ENCODE data around the gene DHCR24. TPM values are rescaled to one million over a fixed set of nuclear protein-coding genes. Genes with fewer than 3 reads are reported as not detected.

DHCR24 gene
- total and polyA plus RNA-seq, 2 of the 13 experiments (the other 11 are each of a cell fraction or from before 2014, with no cell fraction given), result 374 to 448 TPM

DNA sequence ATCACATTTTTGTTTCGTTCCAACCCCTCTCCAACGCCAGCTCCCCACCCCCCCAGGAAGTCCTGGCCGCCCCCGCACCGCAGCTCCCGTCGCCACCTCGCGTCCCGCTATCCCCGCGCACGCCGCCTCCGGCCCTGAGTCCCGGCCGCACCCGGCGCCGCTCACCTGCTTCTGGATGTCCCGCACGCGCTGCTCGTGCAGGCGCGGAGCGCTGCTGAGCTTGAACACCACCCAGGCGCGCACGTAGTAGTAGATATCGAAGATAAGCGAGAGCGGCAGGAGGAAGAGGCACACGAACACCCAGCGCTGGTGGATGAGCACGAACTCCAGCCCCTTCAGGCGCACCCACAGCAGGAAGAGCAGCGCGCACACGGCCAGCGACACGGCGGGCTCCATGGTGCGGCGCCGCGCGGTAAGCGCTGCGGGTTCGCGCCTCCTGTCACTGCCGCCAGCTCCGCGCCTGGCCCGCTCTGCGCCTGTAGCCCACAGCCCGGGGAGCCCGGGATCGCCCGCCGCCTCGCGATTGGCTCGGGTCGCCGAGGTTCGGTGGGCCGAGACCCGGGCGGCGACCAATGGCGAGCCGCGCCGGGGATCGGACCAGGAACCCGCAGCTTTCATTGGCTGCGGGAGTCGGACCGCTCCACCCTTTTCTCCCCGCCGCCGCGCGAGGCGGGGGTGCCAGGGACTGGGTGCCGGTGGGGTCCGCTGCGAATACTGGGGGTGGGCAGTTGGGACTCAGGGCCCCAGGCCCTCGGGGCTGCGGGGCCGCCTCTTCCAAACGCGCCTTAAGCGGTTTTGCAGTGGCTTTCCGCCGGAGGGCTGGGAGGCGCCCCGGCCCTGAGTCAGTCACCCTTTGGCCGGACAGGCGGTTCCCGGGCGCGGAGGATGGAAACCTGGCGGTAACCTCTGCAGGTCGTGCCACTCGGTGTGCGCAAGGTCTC lies at the start of gene DHCR24 (continued):
- TF ChIP-seq NAIF1 (CRISPR knock-in tag; IDR thresholded peaks at IDR 0.05; ENCODE audit: borderline replicate concordance) (no peak), FOXO1 (CRISPR knock-in tag; IDR thresholded peaks at IDR 0.05) (peak; percentile 50; the same call in 1 of the 2 replicates), RFX3 (CRISPR knock-in tag; IDR thresholded peaks at IDR 0.05) (no peak), ZNF484 (CRISPR knock-in tag; IDR thresholded peaks at IDR 0.05; ENCODE audit: borderline replicate concordance, low read depth) (no peak), ZNF792 (CRISPR knock-in tag; IDR thresholded peaks at IDR 0.05) (0 out of 2 replicates have a peak, but pooled peaks have one; percentile 12), ZNF83 (CRISPR knock-in tag; IDR thresholded peaks at IDR 0.05; ENCODE audit: borderline replicate concordance) (no peak), ZNF816 (CRISPR knock-in tag; IDR thresholded peaks at IDR 0.05; ENCODE audit: borderline replicate concordance) (peak; percentile 96), KDM3A (CRISPR knock-in tag; IDR thresholded peaks at IDR 0.05; ENCODE audit: low read depth) (no peak), SP4 (CRISPR knock-in tag; IDR thresholded peaks at IDR 0.05) (no peak), GABPB1 (CRISPR knock-in tag; IDR thresholded peaks at IDR 0.05) (peak; percentile 59), TGIF2 (CRISPR knock-in tag; IDR thresholded peaks at IDR 0.05) (peak; percentile 69; the same call in 1 of the 2 replicates), ZNF296 (CRISPR knock-in tag; conservative IDR thresholded peaks at IDR 0.05) (peak; percentile 81; the same call in 1 of the 2 replicates), ZNF607 (CRISPR knock-in tag; IDR thresholded peaks at IDR 0.05; ENCODE audit: borderline replicate concordance) (no peak; the same call in 1 of the 2 replicates), ZNF550 (CRISPR knock-in tag; IDR thresholded peaks at IDR 0.05; ENCODE audit: borderline replicate concordance) (peak; percentile 39; the same call in 1 of the 2 replicates), FLYWCH1 (CRISPR knock-in tag; IDR thresholded peaks at IDR 0.05) (no peak), ZFAT (CRISPR knock-in tag; conservative IDR thresholded peaks at IDR 0.05) (no peak), MATR3 (CRISPR knock-in tag; IDR thresholded peaks at IDR 0.05) (no peak), CREM (IDR thresholded peaks at IDR 0.05) (no peak), CREM (CRISPR knock-in tag; IDR thresholded peaks at IDR 0.05) (no peak)
- TF ChIP-seq, protein P1, sequence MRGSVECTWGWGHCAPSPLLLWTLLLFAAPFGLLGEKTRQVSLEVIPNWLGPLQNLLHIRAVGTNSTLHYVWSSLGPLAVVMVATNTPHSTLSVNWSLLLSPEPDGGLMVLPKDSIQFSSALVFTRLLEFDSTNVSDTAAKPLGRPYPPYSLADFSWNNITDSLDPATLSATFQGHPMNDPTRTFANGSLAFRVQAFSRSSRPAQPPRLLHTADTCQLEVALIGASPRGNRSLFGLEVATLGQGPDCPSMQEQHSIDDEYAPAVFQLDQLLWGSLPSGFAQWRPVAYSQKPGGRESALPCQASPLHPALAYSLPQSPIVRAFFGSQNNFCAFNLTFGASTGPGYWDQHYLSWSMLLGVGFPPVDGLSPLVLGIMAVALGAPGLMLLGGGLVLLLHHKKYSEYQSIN (CRISPR knock-in tag; IDR thresholded peaks at IDR 0.05; ENCODE audit: borderline replicate concordance), result no peak
- TF ChIP-seq, protein P2, sequence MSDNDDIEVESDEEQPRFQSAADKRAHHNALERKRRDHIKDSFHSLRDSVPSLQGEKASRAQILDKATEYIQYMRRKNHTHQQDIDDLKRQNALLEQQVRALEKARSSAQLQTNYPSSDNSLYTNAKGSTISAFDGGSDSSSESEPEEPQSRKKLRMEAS (IDR thresholded peaks at IDR 0.05), result peak; percentile 77; the same call in 1 of the 2 replicates
- TF ChIP-seq, protein P3, sequence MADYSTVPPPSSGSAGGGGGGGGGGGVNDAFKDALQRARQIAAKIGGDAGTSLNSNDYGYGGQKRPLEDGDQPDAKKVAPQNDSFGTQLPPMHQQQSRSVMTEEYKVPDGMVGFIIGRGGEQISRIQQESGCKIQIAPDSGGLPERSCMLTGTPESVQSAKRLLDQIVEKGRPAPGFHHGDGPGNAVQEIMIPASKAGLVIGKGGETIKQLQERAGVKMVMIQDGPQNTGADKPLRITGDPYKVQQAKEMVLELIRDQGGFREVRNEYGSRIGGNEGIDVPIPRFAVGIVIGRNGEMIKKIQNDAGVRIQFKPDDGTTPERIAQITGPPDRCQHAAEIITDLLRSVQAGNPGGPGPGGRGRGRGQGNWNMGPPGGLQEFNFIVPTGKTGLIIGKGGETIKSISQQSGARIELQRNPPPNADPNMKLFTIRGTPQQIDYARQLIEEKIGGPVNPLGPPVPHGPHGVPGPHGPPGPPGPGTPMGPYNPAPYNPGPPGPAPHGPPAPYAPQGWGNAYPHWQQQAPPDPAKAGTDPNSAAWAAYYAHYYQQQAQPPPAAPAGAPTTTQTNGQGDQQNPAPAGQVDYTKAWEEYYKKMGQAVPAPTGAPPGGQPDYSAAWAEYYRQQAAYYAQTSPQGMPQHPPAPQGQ (CRISPR knock-in tag; IDR thresholded peaks at IDR 0.05; ENCODE audit: borderline replicate concordance), result no peak
- TF ChIP-seq, protein P4, sequence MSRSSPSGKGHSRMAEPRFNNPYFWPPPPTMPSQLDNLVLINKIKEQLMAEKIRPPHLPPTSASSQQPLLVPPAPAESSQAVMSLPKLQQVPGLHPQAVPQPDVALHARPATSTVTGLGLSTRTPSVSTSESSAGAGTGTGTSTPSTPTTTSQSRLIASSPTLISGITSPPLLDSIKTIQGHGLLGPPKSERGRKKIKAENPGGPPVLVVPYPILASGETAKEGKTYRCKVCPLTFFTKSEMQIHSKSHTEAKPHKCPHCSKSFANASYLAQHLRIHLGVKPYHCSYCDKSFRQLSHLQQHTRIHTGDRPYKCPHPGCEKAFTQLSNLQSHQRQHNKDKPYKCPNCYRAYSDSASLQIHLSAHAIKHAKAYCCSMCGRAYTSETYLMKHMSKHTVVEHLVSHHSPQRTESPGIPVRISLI (CRISPR knock-in tag; IDR thresholded peaks at IDR 0.05; ENCODE audit: borderline replicate concordance), result no peak
- TF ChIP-seq, protein P5, sequence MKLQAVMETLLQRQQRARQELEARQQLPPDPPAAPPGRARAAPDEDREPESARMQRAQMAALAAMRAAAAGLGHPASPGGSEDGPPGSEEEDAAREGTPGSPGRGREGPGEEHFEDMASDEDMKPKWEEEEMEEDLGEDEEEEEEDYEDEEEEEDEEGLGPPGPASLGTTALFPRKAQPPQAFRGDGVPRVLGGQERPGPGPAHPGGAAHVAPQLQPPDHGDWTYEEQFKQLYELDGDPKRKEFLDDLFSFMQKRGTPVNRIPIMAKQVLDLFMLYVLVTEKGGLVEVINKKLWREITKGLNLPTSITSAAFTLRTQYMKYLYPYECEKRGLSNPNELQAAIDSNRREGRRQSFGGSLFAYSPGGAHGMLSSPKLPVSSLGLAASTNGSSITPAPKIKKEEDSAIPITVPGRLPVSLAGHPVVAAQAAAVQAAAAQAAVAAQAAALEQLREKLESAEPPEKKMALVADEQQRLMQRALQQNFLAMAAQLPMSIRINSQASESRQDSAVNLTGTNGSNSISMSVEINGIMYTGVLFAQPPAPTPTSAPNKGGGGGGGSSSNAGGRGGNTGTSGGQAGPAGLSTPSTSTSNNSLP (IDR thresholded peaks at IDR 0.05; ENCODE audit: low read depth, low read length), result no peak

All from HepG2 (cell line).